HUES48 (cell line): Measurements from ENCODE around the gene GRID1.

Source experiments
- H3K27ac ChIP-seq: one replicate; pipeline ENCODE4 v1.7.0; 2013; ENCODE audit warnings: low read depth, low read length, inconsistent platforms
- H3K27me3 ChIP-seq: 2 replicates; pipeline ENCODE4 v1.6.1; 2013; ENCODE audit warnings: mild to moderate bottlenecking, low read length; ENCODE audit not compliant: control insufficient read depth, insufficient read depth
- H3K36me3 ChIP-seq: 2 replicates; pipeline ENCODE4 v1.6.1; 2013; ENCODE audit warnings: low read length; ENCODE audit not compliant: control insufficient read depth, insufficient read depth
- H3K4me1 ChIP-seq: 2 replicates; pipeline ENCODE4 v1.6.1; 2013; ENCODE audit warnings: mild to moderate bottlenecking, low read length; ENCODE audit not compliant: control insufficient read depth, insufficient read depth
- H3K4me3 ChIP-seq: 2 replicates; pipeline ENCODE4 v1.5.1; 2013; ENCODE audit warnings: mild to moderate bottlenecking, low read depth, low read length
- H3K9ac ChIP-seq: 2 replicates; pipeline ENCODE4 v1.6.1; 2013; ENCODE audit warnings: mild to moderate bottlenecking, low read depth, low read length, moderate library complexity
- H3K9me3 ChIP-seq: 2 replicates; pipeline ENCODE4 v1.6.1; 2013; ENCODE audit warnings: low read length; ENCODE audit not compliant: control insufficient read depth, insufficient read depth

Gene GRID1

DNA sequence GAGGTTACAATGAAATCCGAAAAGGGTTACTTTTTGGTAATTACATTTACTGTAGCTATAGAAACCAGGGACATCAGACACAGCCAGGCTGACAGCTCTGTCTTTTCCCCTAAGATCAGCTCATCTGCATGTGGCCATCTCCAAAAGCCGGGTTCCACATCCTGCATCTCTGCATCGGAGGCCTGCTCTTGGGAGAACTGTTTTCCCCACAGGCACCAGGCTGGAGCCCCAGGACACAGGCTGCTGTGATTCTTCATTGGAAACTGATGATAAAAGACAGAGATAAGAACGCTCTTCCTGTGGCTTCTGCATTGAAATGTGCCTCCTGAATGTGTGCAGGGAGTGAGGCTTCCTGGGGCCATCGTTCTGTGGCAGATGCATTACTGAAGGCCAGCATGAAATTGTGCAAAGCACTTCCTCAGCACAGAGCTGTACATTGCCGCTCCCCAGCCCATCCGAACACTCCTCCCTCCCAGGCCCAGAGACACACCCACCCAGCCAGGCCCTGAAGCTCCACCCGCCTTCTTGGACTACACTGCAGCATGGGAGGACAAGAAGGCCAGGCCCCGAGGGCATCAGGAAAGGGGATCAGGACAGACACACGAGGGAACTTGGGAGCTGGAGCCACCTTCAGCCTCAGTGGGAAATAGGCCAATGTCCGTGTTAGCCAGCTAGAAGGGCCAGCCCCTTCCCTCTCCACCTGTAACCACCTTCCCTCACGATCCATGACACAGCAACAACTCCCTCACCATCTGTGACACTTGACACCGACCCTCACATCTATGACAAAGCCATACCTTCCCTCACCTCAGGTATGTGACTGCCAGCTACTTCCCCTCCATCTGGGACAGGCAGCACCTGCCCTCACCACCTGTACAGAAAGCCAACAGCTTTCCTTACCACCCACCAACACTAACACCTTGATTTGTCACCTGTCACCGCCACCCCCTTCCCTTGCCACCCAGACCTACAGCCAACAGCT, 113.2 kb downstream of the GRID1 start:
- no peaks in the 10 kb centered on the region; the same call in 1 of the 2 replicates for H3K4me1 ChIP-seq
- H3K4me3 ChIP-seq: no peak overlapping the region
- no peak overlapping the region for H3K27ac ChIP-seq
- no peak overlapping the region for H3K9ac ChIP-seq
- no peaks in the 10 kb centered on the region for H3K27me3 ChIP-seq
- no peaks in the 10 kb centered on the region for H3K36me3 ChIP-seq
- H3K9me3 ChIP-seq: peaks cover 6% of the 10 kb centered on the region; the same call in 1 of the 2 replicates

DNA sequence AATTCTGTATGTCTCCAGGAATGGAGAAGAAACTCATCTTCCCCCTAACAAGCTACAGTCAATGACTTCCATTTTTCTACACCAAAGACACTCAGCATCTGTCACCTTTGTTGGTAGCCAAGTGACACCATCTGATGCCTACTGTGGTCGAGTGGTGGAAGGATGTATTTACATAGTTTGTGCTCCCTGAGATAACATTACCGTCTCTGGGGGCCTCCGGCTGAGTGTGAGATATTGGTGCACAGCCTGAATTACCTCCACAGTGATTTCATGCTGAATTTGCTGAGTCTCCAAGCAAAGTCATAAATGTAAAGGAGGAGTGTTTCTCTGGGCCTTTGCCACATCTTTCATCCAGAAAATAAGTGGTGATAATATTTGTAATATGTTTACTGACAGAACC, 114.0 kb downstream of the GRID1 start:
- H3K4me3 ChIP-seq: no peak overlapping the region
- no peak overlapping the region for H3K27ac ChIP-seq
- H3K27me3 ChIP-seq: no peaks in the 10 kb centered on the region
- H3K9me3 ChIP-seq: peaks cover 6% of the 10 kb centered on the region; the same call in 1 of the 2 replicates
- H3K9ac ChIP-seq: no peak overlapping the region
- no peaks in the 10 kb centered on the region for H3K36me3 ChIP-seq
- H3K4me1 ChIP-seq: no peaks in the 10 kb centered on the region; the same call in 1 of the 2 replicates

DNA sequence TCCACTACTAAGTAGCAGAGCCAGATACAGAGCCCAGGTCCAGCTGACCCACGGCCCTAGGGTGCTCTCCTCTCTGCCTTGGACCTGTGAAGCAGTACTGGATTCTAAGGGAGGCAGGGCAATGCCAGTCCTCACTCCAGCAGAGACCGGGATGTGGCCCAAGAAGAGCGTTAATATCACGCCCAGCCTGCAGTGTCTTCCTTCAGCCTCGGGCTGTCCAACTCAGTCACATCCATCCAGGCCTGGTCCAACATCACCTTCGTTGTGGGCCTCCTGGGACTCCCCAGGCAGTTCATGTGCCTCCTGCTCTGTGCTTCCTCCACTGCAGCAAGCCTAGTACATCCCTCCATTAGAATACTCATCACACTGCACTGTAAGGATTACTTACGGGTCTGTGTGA, 114.5 kb downstream of the GRID1 start:
- Histone ChIP-seq H3K9ac (no peak overlapping the region), H3K9me3 (peaks cover 6% of the 10 kb centered on the region; the same call in 1 of the 2 replicates), H3K27ac (no peak overlapping the region), H3K27me3 (no peaks in the 10 kb centered on the region), H3K4me1 (no peaks in the 10 kb centered on the region; the same call in 1 of the 2 replicates), H3K4me3 (no peak overlapping the region), H3K36me3 (no peaks in the 10 kb centered on the region)

DNA sequence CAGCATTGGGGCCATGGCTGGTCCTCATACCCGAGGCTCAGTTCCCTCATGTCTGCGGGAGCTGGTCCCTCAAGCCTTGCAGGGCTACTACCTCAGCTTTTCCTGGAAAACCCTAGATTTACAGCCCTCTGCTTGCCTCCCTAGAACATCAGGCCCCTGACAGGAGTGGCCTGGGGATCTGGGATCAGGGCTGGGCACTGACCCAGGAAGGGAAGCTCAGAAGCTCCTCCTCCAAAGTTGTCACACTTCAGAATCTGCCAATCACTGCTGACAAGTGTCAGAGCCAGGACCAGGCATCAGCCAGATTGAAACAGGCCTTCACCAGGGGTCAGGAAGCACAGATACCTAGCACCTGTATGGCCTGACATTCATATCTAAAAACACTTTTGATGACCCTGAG, 115.2 kb downstream of the GRID1 start:
- Histone ChIP-seq H3K27ac (no peak overlapping the region), H3K9me3 (peaks cover 6% of the 10 kb centered on the region; the same call in 1 of the 2 replicates), H3K4me1 (no peaks in the 10 kb centered on the region; the same call in 1 of the 2 replicates), H3K4me3 (no peak overlapping the region), H3K9ac (no peak overlapping the region), H3K36me3 (no peaks in the 10 kb centered on the region), H3K27me3 (no peaks in the 10 kb centered on the region)

DNA sequence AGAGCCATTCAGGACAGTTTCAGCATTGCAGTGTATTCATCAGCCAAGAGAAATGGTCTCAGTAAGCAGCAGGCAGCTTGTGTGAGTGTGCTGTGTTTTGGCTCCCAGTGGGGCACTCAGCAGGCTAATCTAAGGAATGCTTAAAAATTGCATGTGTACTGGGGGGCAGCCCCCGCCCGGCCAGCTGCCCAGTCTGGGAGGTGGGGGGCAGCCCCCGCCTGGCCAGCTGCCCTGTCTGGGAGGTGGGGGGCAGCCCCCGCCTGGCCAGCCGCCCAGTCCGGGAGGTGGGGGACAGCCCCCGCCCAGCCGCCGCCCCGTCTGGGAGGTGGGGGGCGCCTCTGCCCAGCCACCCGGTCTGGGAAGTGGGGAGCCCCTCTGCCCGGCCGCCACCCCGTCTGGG, 116.2 kb downstream of the GRID1 start:
- no peak overlapping the region for H3K4me3 ChIP-seq
- H3K9me3 ChIP-seq: peaks cover 6% of the 10 kb centered on the region; the same call in 1 of the 2 replicates
- no peaks in the 10 kb centered on the region; the same call in 1 of the 2 replicates for H3K4me1 ChIP-seq
- no peak overlapping the region for H3K9ac ChIP-seq
- no peak overlapping the region for H3K27ac ChIP-seq
- no peaks in the 10 kb centered on the region for H3K36me3 ChIP-seq
- no peaks in the 10 kb centered on the region for H3K27me3 ChIP-seq

DNA sequence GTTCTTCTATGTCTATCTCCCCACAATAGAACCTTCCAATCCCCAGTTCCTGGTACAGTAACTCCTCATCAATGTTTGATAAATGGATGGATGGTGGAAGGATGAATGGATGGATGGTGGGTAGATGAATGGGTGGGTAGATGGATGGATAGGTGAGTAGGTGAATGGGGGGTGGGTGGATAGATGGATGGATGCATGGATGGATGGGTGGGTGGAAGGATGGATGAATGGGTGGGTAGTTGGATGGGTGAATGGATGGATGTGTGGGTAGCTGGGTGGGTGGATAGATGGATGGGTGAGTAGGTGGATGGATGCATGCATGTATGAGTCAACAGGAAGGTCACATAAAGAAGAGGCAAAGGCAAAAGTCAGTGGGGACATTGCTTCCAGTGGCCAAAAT, 116.8 kb downstream of the GRID1 start:
- H3K4me3 ChIP-seq: no peak overlapping the region
- no peak overlapping the region for H3K9ac ChIP-seq
- H3K27me3 ChIP-seq: no peaks in the 10 kb centered on the region
- no peak overlapping the region for H3K27ac ChIP-seq
- peaks cover 6% of the 10 kb centered on the region; the same call in 1 of the 2 replicates for H3K9me3 ChIP-seq
- H3K36me3 ChIP-seq: no peaks in the 10 kb centered on the region
- no peaks in the 10 kb centered on the region; the same call in 1 of the 2 replicates for H3K4me1 ChIP-seq

DNA sequence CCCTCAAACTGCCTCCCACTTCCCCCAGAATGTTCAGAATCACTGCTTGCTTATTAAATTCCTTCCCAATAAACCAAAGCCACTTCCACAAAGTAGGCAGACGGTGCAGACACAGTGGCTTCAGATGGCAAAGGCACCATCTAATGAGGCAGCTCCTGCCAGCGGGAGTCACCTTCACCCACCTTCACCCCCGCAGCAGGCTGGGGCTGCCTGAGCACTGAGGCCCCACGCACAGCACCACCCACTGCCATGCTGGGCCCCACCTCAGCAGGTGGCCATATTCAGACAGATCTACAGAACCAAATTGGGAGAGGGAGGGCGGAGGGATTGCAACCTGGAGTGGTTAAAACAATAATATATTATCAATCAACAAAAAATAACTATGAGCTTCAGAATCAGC, 118.5 kb downstream of the GRID1 start:
- Histone ChIP-seq H3K36me3 (no peaks in the 10 kb centered on the region), H3K27me3 (no peaks in the 10 kb centered on the region), H3K9ac (no peak overlapping the region), H3K4me1 (no peaks in the 10 kb centered on the region), H3K27ac (no peak overlapping the region), H3K9me3 (peaks cover 6% of the 10 kb centered on the region; the same call in 1 of the 2 replicates), H3K4me3 (no peak overlapping the region)

DNA sequence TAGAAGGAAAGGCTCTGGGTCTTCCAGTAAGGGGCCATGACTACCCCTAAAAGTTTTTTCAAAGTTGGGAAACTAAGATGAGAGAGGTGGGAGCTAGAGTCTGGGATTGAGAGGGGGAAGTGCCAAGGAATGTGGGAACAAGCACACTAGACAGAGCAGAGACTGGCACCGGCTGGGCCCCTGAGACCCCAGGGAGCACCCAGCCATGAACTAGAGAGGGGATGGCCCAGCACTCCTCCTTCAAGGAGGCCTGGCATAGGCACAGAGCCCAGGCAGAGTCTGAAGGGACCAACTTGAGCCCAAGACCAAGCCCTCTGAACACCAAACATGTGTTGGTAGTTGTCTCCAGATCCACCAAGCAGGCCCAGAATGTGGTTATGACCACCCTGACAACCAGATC, 119.0 kb downstream of the GRID1 start:
- Histone ChIP-seq H3K4me3 (no peak overlapping the region), H3K4me1 (no peaks in the 10 kb centered on the region), H3K36me3 (no peaks in the 10 kb centered on the region), H3K9ac (no peak overlapping the region), H3K9me3 (peaks cover 6% of the 10 kb centered on the region; the same call in 1 of the 2 replicates), H3K27me3 (no peaks in the 10 kb centered on the region), H3K27ac (no peak overlapping the region)

DNA sequence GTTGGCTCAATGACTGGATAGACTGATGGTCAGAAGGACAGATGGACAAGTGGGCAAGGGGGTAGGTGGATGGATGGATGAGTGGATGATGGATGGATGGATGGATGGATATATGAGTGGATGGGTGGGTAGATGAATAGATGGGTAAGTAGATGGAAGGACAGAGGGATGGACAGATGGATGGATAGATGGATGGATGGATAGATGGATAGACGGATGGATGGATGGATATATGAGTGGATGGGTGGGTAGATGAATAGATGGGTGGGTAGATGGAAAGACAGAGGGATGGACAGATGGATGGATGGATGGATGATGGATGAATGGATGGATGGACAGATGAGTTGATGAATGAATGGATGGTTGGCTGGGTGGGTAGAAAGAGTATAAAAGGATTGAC, 119.5 kb downstream of the GRID1 start:
- H3K4me3 ChIP-seq: no peak overlapping the region
- no peak overlapping the region for H3K27ac ChIP-seq
- no peaks in the 10 kb centered on the region for H3K4me1 ChIP-seq
- H3K27me3 ChIP-seq: no peaks in the 10 kb centered on the region
- H3K9me3 ChIP-seq: peaks cover 6% of the 10 kb centered on the region; the same call in 1 of the 2 replicates
- H3K36me3 ChIP-seq: no peaks in the 10 kb centered on the region
- no peak overlapping the region for H3K9ac ChIP-seq

DNA sequence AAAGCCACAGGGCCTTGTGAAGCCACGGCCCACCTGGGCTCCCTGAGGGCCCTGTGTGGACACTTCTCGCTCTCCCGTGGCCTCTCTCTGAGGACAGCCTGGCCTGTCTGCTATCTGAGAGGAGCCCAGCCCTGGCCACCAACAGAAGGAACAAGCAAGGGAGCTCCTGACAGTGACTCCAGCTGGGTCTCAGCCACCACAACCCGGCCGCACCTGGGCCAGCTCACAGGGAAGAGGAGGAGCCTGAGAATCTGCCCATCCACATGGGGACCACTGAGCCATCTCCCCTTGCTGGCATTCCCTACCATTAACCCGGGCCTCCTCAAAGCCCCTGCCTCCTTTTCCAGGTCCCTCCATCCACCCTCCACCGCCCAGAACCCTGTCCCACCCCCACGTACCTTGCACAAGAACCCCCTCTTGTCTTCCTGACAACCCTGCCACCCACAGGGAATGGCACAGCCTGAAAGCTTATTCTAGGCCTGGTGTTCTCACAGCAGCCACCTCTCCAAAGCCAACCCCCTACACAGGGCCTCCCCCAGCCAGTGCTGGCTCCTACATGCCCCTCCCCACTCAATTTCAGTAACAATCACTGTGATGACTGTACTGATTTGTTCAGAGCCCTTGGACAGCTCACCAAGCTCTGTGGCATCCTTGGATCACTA, 120.2 kb downstream of the GRID1 start:
- Histone ChIP-seq H3K9ac (no peak overlapping the region), H3K27me3 (no peaks in the 10 kb centered on the region), H3K36me3 (no peaks in the 10 kb centered on the region), H3K4me3 (no peak overlapping the region), H3K4me1 (no peaks in the 10 kb centered on the region), H3K9me3 (peaks cover 6% of the 10 kb centered on the region; the same call in 1 of the 2 replicates), H3K27ac (no peak overlapping the region)

DNA sequence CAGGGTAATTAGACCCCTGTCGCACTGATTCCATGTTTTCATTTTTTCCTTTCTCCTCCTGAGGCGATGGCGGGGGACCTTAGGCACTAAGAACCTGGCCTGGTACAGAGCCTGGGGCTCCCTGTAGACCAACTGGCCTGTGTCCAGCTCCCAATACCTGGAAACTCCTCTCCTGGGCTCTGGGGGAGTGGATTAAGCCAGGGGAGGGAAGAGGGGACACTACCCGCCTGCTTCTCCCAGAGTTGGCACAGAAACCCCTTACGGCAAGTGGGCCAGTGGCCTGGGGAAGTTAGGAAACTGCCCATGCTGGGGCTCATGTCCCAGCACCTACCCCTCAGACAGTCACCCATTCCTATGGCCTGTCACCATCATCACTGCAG, 121.6 kb downstream of the GRID1 start:
- H3K4me1 ChIP-seq: no peaks in the 10 kb centered on the region
- no peaks in the 10 kb centered on the region for H3K27me3 ChIP-seq
- H3K9ac ChIP-seq: no peak overlapping the region
- peaks cover 2% of the 10 kb centered on the region; the same call in 1 of the 2 replicates for H3K9me3 ChIP-seq
- H3K4me3 ChIP-seq: no peak overlapping the region
- no peak overlapping the region for H3K27ac ChIP-seq
- H3K36me3 ChIP-seq: no peaks in the 10 kb centered on the region
